Measurements from ENCODE around the gene PXDN.
A peak's percentile ranks its signal among the peaks of the same experiment; 100 is the strongest.

PXDN gene

DNA sequence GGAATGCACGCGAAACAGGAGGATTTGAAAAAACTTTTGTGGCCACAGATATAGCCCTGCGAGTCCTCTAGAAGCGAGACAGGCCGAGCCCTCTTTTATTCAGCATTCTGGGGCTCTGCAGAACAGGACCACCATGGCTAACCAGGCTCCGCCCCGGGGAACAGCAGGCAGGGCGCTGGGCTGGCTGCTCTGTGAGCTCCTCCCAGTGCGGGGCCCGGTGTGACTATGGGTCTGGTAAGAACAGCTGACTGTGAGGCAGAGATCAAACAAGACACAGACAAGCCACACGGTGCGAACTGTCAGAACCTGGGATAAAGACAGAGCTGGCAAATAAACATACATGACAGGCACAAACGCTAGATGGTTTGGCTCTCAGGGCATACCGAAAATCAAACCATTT, 15.5 kb downstream of the PXDN start:
- H3K4me2 ChIP-seq (ENCODE audit: insufficient read depth, low read length) = no peak overlapping the region

GRCh38 chr2:1727796-1728474, 16.4 kb downstream of the PXDN start:
- Histone ChIP-seq H3K9me3 (ENCODE audit: insufficient read depth, low read length, severe bottlenecking) (no peaks in the 10 kb centered on the region), H3K4me1 (ENCODE audit: insufficient read depth, low read length) (no peaks in the 10 kb centered on the region), H3K4me2 (ENCODE audit: insufficient read depth, low read length) (no peak overlapping the region), H3K9ac (ENCODE audit: low read depth, low read length) (no peak overlapping the region), H3K27me3 (ENCODE audit: insufficient read depth, low read length, poor library complexity) (peaks cover 24% of the 10 kb centered on the region), H2AFZ (ENCODE audit: low read depth, low read length) (no peak overlapping the region), H3K4me3 (ENCODE audit: low read depth in 1 of 2, low read length in 2 of 2) (no peak overlapping the region), H3K27ac (ENCODE audit: low read length) (no peak overlapping the region), H4K20me1 (ENCODE audit: insufficient read depth, low read length) (peaks cover 3% of the 10 kb centered on the region; the same call in 1 of the 2 replicates), H3K79me2 (ENCODE audit: insufficient read depth, low read length) (no peaks in the 10 kb centered on the region), H3K36me3 (ENCODE audit: insufficient read depth, low read length) (no peaks in the 10 kb centered on the region)
- no peak for TF ChIP-seq EZH2 (IDR thresholded peaks at IDR 0.05; ENCODE audit: borderline replicate concordance, low read depth, low read length, severe bottlenecking)
- TF ChIP-seq CTCF (IDR thresholded peaks at IDR 0.05; ENCODE audit: borderline replicate concordance, extremely low read depth, low read length, poor library complexity, severe bottlenecking) = no peak
- DNase-seq (no peak), ATAC-seq (ENCODE audit: insufficient read depth, low read depth) (no peak)

More for the DNA sequence above, 15.5 kb downstream of the PXDN start:
- ATAC-seq (ENCODE audit: insufficient read depth, low read depth) (peak; percentile 49; the same call in 1 of the 3 replicates), DNase-seq (peak; percentile 18)
- no peaks in the 10 kb centered on the region for H3K36me3 ChIP-seq (ENCODE audit: insufficient read depth, low read length)
- H4K20me1 ChIP-seq (ENCODE audit: insufficient read depth, low read length) = peaks cover 3% of the 10 kb centered on the region; the same call in 1 of the 2 replicates
- H3K4me3 ChIP-seq (ENCODE audit: low read depth in 1 of 2, low read length in 2 of 2) = no peak overlapping the region
- no peaks in the 10 kb centered on the region for H3K4me1 ChIP-seq (ENCODE audit: insufficient read depth, low read length)
- H3K27me3 ChIP-seq (ENCODE audit: insufficient read depth, low read length, poor library complexity) = peaks cover 20% of the 10 kb centered on the region
- no peaks in the 10 kb centered on the region for H3K9me3 ChIP-seq (ENCODE audit: insufficient read depth, low read length, severe bottlenecking)
- no peak overlapping the region for H3K9ac ChIP-seq (ENCODE audit: low read depth, low read length)
- H3K79me2 ChIP-seq (ENCODE audit: insufficient read depth, low read length) = no peaks in the 10 kb centered on the region
- TF ChIP-seq CTCF (IDR thresholded peaks at IDR 0.05; ENCODE audit: borderline replicate concordance, extremely low read depth, low read length, poor library complexity, severe bottlenecking) (no peak), EZH2 (IDR thresholded peaks at IDR 0.05; ENCODE audit: borderline replicate concordance, low read depth, low read length, severe bottlenecking) (no peak)
- H3K27ac ChIP-seq (ENCODE audit: low read length) = no peak overlapping the region
- no peak overlapping the region for H2AFZ ChIP-seq (ENCODE audit: low read depth, low read length)

DNA sequence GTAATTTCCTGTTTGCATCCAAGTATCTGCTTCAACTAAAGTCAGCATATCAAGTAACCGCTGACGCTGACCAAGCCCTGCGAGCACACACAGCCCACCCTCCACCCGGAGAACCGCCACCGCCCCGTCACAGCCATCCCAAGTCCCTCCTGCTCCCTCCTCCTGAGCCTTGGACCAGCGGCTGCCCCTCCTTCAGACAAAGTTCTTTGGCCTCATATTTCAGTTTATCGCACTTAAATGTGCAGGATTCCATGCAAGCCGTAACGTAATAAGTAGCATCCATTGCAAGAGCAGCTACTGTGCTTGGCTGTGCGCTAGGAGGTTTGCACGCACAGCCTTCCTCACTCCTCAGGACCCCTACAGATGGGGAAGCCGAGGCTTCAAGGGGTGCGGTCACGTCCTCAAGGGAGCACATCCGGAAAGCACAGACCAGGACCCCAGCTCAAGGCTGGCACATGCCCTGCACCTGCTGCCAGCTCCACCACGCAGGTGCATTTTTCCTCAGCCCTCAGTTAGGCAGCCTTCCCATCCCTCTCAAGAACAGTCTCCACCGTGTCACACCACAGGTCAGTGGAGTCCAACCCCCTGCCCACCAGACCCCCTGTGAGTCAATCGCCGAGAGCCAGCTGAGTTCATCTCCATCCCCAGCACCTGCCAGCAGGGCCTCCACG, 17.1 kb downstream of the PXDN start:
- DNase-seq = no peak

More for the DNA sequence above, 17.1 kb downstream of the PXDN start:
- peaks cover 3% of the 10 kb centered on the region; the same call in 1 of the 2 replicates for H4K20me1 ChIP-seq (ENCODE audit: insufficient read depth, low read length)
- H3K9me3 ChIP-seq (ENCODE audit: insufficient read depth, low read length, severe bottlenecking) = no peaks in the 10 kb centered on the region
- no peaks in the 10 kb centered on the region for H3K79me2 ChIP-seq (ENCODE audit: insufficient read depth, low read length)
- no peak for ATAC-seq (ENCODE audit: insufficient read depth, low read depth)
- H3K36me3 ChIP-seq (ENCODE audit: insufficient read depth, low read length) = no peaks in the 10 kb centered on the region
- H3K9ac ChIP-seq (ENCODE audit: low read depth, low read length) = no peak overlapping the region
- H3K4me1 ChIP-seq (ENCODE audit: insufficient read depth, low read length) = no peaks in the 10 kb centered on the region
- no peak overlapping the region for H2AFZ ChIP-seq (ENCODE audit: low read depth, low read length)
- H3K4me3 ChIP-seq (ENCODE audit: low read depth in 1 of 2, low read length in 2 of 2) = no peak overlapping the region
- H3K27ac ChIP-seq (ENCODE audit: low read length) = no peak overlapping the region
- TF ChIP-seq EZH2 (IDR thresholded peaks at IDR 0.05; ENCODE audit: borderline replicate concordance, low read depth, low read length, severe bottlenecking) (no peak), CTCF (IDR thresholded peaks at IDR 0.05; ENCODE audit: borderline replicate concordance, extremely low read depth, low read length, poor library complexity, severe bottlenecking) (no peak)
- H3K27me3 ChIP-seq (ENCODE audit: insufficient read depth, low read length, poor library complexity) = peaks cover 24% of the 10 kb centered on the region
- H3K4me2 ChIP-seq (ENCODE audit: insufficient read depth, low read length) = no peak overlapping the region
